H1 (cell line): Measurements from ENCODE around the gene BLOC1S3. TPM values are rescaled to one million over a fixed set of nuclear protein-coding genes. Genes with fewer than 3 reads are reported as not detected.

Experiments used
- CTCF ChIA-PET: fragments of 300-600 bp; sonication (Branson Sonifier 250); formaldehyde crosslinking; loops from one replicate; lab custom pipeline; 2021; ENCODE audit not compliant: partially characterized antibody; lab: Charles Lee
- POLR2A ChIA-PET: fragments of 300-600 bp; sonication (Branson Sonifier 250); formaldehyde crosslinking; loops from one replicate; lab custom pipeline; 2021; ENCODE audit warnings: inconsistent platforms; ENCODE audit not compliant: partially characterized antibody; lab: Charles Lee
- DNase-seq, 2 experiments: peaks; one replicate each; pipeline versions ENCODE4 v3.0.0 to v3.0.0-alpha.2; 2010 to 2022; ENCODE audit warnings: low spot score in 2 of 2, low read depth in 1 of 2, mixed read lengths in 1 of 2
- FAIRE-seq: peaks from 2 replicates; lab custom pipeline; 2011; peaks lifted over from hg19 to GRCh38; lab: Jason Lieb, UNC
- H2AFZ ChIP-seq: 2 replicates; pipeline ENCODE4 v1.8.1; 2012; ENCODE audit warnings: low read length, inconsistent platforms
- H2AK5ac ChIP-seq: 2 replicates; pipeline ENCODE4 v1.6.1; 2013; ENCODE audit warnings: low read depth, low read length
- H2BK120ac ChIP-seq: replicated peaks from 2 replicates; pipeline ENCODE3; 2013; ENCODE audit warnings: low read depth, low read length, inconsistent platforms
- H2BK12ac ChIP-seq: 2 replicates; pipeline ENCODE4 v1.6.1; 2013; ENCODE audit warnings: low read depth, low read length
- H2BK15ac ChIP-seq: 2 replicates; pipeline ENCODE4 v1.6.1; 2013; ENCODE audit warnings: low read length
- H2BK20ac ChIP-seq: 2 replicates; pipeline ENCODE4 v1.6.1; 2013; ENCODE audit warnings: low read length
- H2BK5ac ChIP-seq: 2 replicates; pipeline ENCODE4 v1.6.1; 2013; ENCODE audit warnings: low read depth, low read length
- H3K14ac ChIP-seq: 2 replicates; pipeline ENCODE4 v1.6.1; 2013; ENCODE audit warnings: inconsistent platforms; ENCODE audit not compliant: insufficient read length
- H3K18ac ChIP-seq: 2 replicates; pipeline ENCODE4 v1.6.1; 2013; ENCODE audit warnings: low read length; ENCODE audit errors: extremely low read depth
- H3K23ac ChIP-seq: 2 replicates; pipeline ENCODE4 v1.6.1; 2013; ENCODE audit warnings: inconsistent platforms; ENCODE audit not compliant: insufficient read length
- H3K23me2 ChIP-seq: 2 replicates; pipeline ENCODE4 v1.6.1; 2013; ENCODE audit warnings: low read depth, low read length
- H3K27ac ChIP-seq: 2 replicates; pipeline ENCODE4 v1.6.1; 2011; ENCODE audit warnings: low read depth, low read length, inconsistent platforms
- H3K27me3 ChIP-seq, 4 experiments: replicated peaks in 1 of 4; 1 replicate in 1 of 4; 2 replicates in 3 of 4; pipeline versions ENCODE4 v1.6.1 to v1.8.1; 2011 to 2013; ENCODE audit warnings: low read length in 3 of 4, mild to moderate bottlenecking in 3 of 4, inconsistent platforms in 2 of 4, mixed read lengths in 2 of 4, moderate library complexity in 1 of 4; ENCODE audit not compliant: control insufficient read depth in 3 of 4, insufficient read depth in 3 of 4; ENCODE audit errors: extremely low read depth in 1 of 4
- H3K36me3 ChIP-seq, 4 experiments: 2 replicates each; pipeline versions ENCODE4 v1.6.1 to v1.8.1; 2011 to 2013; ENCODE audit warnings: mild to moderate bottlenecking in 4 of 4, low read length in 3 of 4, moderate library complexity in 2 of 4, control low read depth in 1 of 4, inconsistent platforms in 1 of 4; ENCODE audit not compliant: insufficient read depth in 4 of 4, control insufficient read depth in 2 of 4
- H3K4ac ChIP-seq: replicated peaks from 2 replicates; pipeline ENCODE3; 2013; ENCODE audit warnings: low read length, low read depth, mixed read lengths, inconsistent platforms; ENCODE audit not compliant: insufficient read length
- H3K4me1 ChIP-seq, 4 experiments: replicated peaks in 1 of 4; 1 replicate in 1 of 4; 2 replicates in 3 of 4; pipeline versions ENCODE4 v1.6.1 to v1.8.1; 2011 to 2013; ENCODE audit warnings: low read length in 3 of 4, inconsistent platforms in 2 of 4, mixed read lengths in 1 of 4; ENCODE audit not compliant: insufficient read depth in 4 of 4, control insufficient read depth in 3 of 4
- H3K4me2 ChIP-seq, 2 experiments: 2 replicates each; pipeline versions ENCODE4 v1.6.1 to v1.8.1; 2011 to 2013; ENCODE audit warnings: low read depth in 2 of 2, low read length in 2 of 2, control low read depth in 1 of 2, inconsistent platforms in 1 of 2, mild to moderate bottlenecking in 1 of 2; ENCODE audit not compliant: insufficient read depth in 1 of 2
- H3K4me3 ChIP-seq, 4 experiments: fragments of 200-600, 300-600 bp in 1 of 4; sonication (generic), shearing (Covaris generic), sonication (Bioruptor Twin) in 1 of 4; 2 replicates each; pipeline versions ENCODE4 v1.5.1 to v1.8.1; 2011 to 2016; ENCODE audit warnings: low read length in 4 of 4, low read depth in 3 of 4, control low read depth in 2 of 4, inconsistent platforms in 2 of 4, mild to moderate bottlenecking in 2 of 4, mixed read lengths in 1 of 4, moderate library complexity in 1 of 4; ENCODE audit not compliant: insufficient read depth in 2 of 4; ENCODE audit errors: extremely low read depth in 1 of 4
- H3K56ac ChIP-seq: replicated peaks from 2 replicates; pipeline ENCODE3; 2013; ENCODE audit warnings: low read depth, mild to moderate bottlenecking, mixed read lengths, low read length, inconsistent platforms; ENCODE audit not compliant: insufficient read length
- H3K79me1 ChIP-seq: 2 replicates; pipeline ENCODE4 v1.6.1; 2013; ENCODE audit warnings: low read depth, low read length, control low read depth
- H3K79me2 ChIP-seq, 2 experiments: 2 replicates each; pipeline versions ENCODE4 v1.6.1 to v1.8.1; 2012 to 2013; ENCODE audit warnings: low read length in 2 of 2, mild to moderate bottlenecking in 2 of 2, inconsistent platforms in 1 of 2; ENCODE audit not compliant: insufficient read depth in 2 of 2, control insufficient read depth in 1 of 2
- H3K9ac ChIP-seq, 4 experiments: replicated peaks in 1 of 4; 1 replicate in 1 of 4; 2 replicates in 3 of 4; pipeline versions ENCODE4 v1.6.1 to v1.8.1; 2011 to 2013; ENCODE audit warnings: low read depth in 3 of 4, low read length in 3 of 4, control low read depth in 2 of 4, mild to moderate bottlenecking in 2 of 4, moderate library complexity in 2 of 4, inconsistent platforms in 1 of 4; ENCODE audit errors: extremely low read depth in 1 of 4
- H3K9me3 ChIP-seq, 2 experiments: 2 replicates each; pipeline versions ENCODE4 v1.6.1 to v1.8.1; 2012 to 2013; ENCODE audit warnings: mild to moderate bottlenecking in 2 of 2, moderate library complexity in 2 of 2, control low read depth in 1 of 2, inconsistent platforms in 1 of 2, low read depth in 1 of 2, low read length in 1 of 2, mixed read lengths in 1 of 2; ENCODE audit not compliant: insufficient read depth in 2 of 2
- H4K20me1 ChIP-seq, 2 experiments: replicated peaks in 1 of 2; 2 replicates each; pipeline versions ENCODE3 to v1.8.1; 2011 to 2013; ENCODE audit warnings: inconsistent platforms in 2 of 2, low read length in 2 of 2, mild to moderate bottlenecking in 1 of 2; ENCODE audit not compliant: insufficient read depth in 2 of 2, control insufficient read depth in 1 of 2
- H4K5ac ChIP-seq: 2 replicates; pipeline ENCODE4 v1.6.1; 2013; ENCODE audit warnings: low read length, low read depth, mixed read lengths, inconsistent platforms; ENCODE audit not compliant: insufficient read length
- H4K8ac ChIP-seq: 2 replicates; pipeline ENCODE4 v1.8.0; 2013; ENCODE audit warnings: mild to moderate bottlenecking, moderate library complexity, low read length, inconsistent platforms; ENCODE audit not compliant: insufficient read depth; ENCODE audit errors: extremely low read depth
- H4K91ac ChIP-seq: replicated peaks from 2 replicates; pipeline ENCODE3; 2013; ENCODE audit warnings: low read length, mixed read lengths, inconsistent platforms; ENCODE audit not compliant: insufficient read length
- ASH2L ChIP-seq: fragments of 200-600, 300-600 bp; sonication (generic); IDR thresholded peaks from one replicate; pipeline ENCODE4 v1.7.1; 2017; ENCODE audit warnings: low read length
- BRCA1 ChIP-seq: IDR thresholded peaks from 2 replicates; pipeline ENCODE4 v1.6.1; 2012; ENCODE audit warnings: low read depth, low read length, improper control_type of control experiment
- CEBPB ChIP-seq: IDR thresholded peaks from 2 replicates; pipeline ENCODE4 v1.6.1; 2012; ENCODE audit warnings: low read depth, low read length
- HDAC2 ChIP-seq, 2 experiments: fragments of 300-600 bp in 1 of 2; sonication (generic) in 1 of 2; IDR thresholded peaks; 2 replicates each; pipeline ENCODE4 v1.6.1; 2011 to 2012; ENCODE audit warnings: low read depth in 2 of 2, low read length in 2 of 2, mild to moderate bottlenecking in 2 of 2, moderate library complexity in 2 of 2, borderline replicate concordance in 1 of 2, inconsistent platforms in 1 of 2
- KDM5A ChIP-seq: fragments of 200-600 bp; IDR thresholded peaks from 2 replicates; pipeline ENCODE4 v1.7.1; 2012; ENCODE audit warnings: mild to moderate bottlenecking, low read length, inconsistent platforms, mixed read lengths
- NRF1 ChIP-seq: IDR thresholded peaks from 2 replicates; pipeline ENCODE4 v1.6.1; 2011; ENCODE audit warnings: mild to moderate bottlenecking, low read depth, low read length, improper control_type of control experiment
- PHF8 ChIP-seq: fragments of 200-600 bp; sonication (generic); conservative IDR thresholded peaks from 2 replicates; pipeline ENCODE4 v1.7.1; 2012; ENCODE audit warnings: low read depth, mild to moderate bottlenecking, inconsistent platforms, low read length, moderate library complexity
- RBBP5 ChIP-seq: IDR thresholded peaks from 2 replicates; pipeline ENCODE4 v1.7.1; 2012; ENCODE audit warnings: low read depth, mild to moderate bottlenecking, inconsistent platforms, low read length, moderate library complexity, borderline replicate concordance
- SIRT6 ChIP-seq: IDR thresholded peaks from one replicate; pipeline ENCODE4 v1.7.1; 2012; ENCODE audit warnings: low read length, inconsistent platforms
- TAF7 ChIP-seq: optimal IDR thresholded peaks from 2 replicates; pipeline ENCODE3; 2011; ENCODE audit warnings: low read depth, mild to moderate bottlenecking, inconsistent platforms, low read length, moderate library complexity, borderline replicate concordance
- TBP ChIP-seq: IDR thresholded peaks from 2 replicates; pipeline ENCODE4 v1.6.1; 2011; ENCODE audit warnings: low read depth, low read length, improper control_type of control experiment
- TEAD4 ChIP-seq: IDR thresholded peaks from 2 replicates; pipeline ENCODE4 v1.6.1; 2012; ENCODE audit warnings: low read depth, low read length, inconsistent platforms, mixed read lengths
- YY1 ChIP-seq: IDR thresholded peaks from 2 replicates; pipeline ENCODE4 v1.6.1; 2011; ENCODE audit warnings: low read depth, mild to moderate bottlenecking, low read length
- WGBS, 2 experiments: shearing (Covaris generic) in 1 of 2; methylation state at CpG; one replicate each; pipeline versions ENCODE4 v1.1.6 to v1.1.7; 2013 to 2015; ENCODE audit warnings: low lambda C conversion rate in 2 of 2, mixed read lengths in 2 of 2, inconsistent platforms in 1 of 2, low coverage in 1 of 2, missing lambda C conversion rate in 1 of 2; ENCODE audit not compliant: insufficient replicate concordance in 2 of 2, insufficient coverage in 1 of 2, insufficient read length in 1 of 2; ENCODE audit errors: extremely low coverage in 1 of 2, missing lambda C conversion rate in 1 of 2; 5-methylcytosine and 5-hydroxymethylcytosine counted together
- polyA plus RNA-seq, 7 experiments: library from polyadenylated mRNA; depleted of rRNA in 3 of 7; stranded (reverse) in 5 of 7; unstranded in 2 of 7; fragments of >200 nt in 5 of 7; fragments of 200-250 nt in 2 of 7; gene quantifications; 1 replicate in 5 of 7; 2 replicates in 1 of 7; 4 replicates in 1 of 7; pipeline versions ENCODE4 v1.2.1 to v1.2.3, GENCODE V29; 2011 to 2013; ENCODE audit warnings: missing spikeins in 2 of 7, mixed read lengths in 2 of 7
- total RNA-seq: library from RNA; stranded (reverse); fragmentation: NEBNext Ultra II Directional; extraction: Animal tissue kit (Norgen Biotek cat#: 25700); gene quantifications from 2 replicates; pipeline ENCODE4 v1.2.1, GENCODE V29; 2021

Gene BLOC1S3
- total and polyA plus RNA-seq, 2 of the 8 experiments (the other 6 are each of a cell fraction or from before 2014, with no cell fraction given), result 6.0 to 6.1 TPM

- ChIA-PET CTCF (interaction anchor here (0.7 to 4.0 kb wide), 8 partner anchors 11 to 173 kb away, joined by 3 to 32 read pairs (median 4); no protein-coding TSS in a partner anchor), POLR2A (interaction anchor here (0.6 to 3.1 kb wide), 4 partner anchors 10 to 30 kb away, joined by 3 to 20 read pairs (median 8); no protein-coding TSS in a partner anchor)
- H3K36me3 ChIP-seq, result no peaks in the 10 kb centered on the region
- no peak overlapping the region for H4K91ac ChIP-seq
- no peak overlapping the region for H2AK5ac ChIP-seq
- no peak overlapping the region for H2BK20ac ChIP-seq
- H3K23me2 ChIP-seq, result no peaks in the 10 kb centered on the region
- H3K23ac ChIP-seq, result no peak overlapping the region
- DNase-seq, result no peak
- H2BK5ac ChIP-seq, result no peak overlapping the region
- peaks cover 0 to 14% (median 7%) of the 10 kb centered on the region in 4 experiments; a peak in 5 of 7 replicates for H3K4me1 ChIP-seq
- H3K18ac ChIP-seq, result no peak overlapping the region
- H3K14ac ChIP-seq, result no peak overlapping the region
- H2BK120ac ChIP-seq, result no peak overlapping the region
- no peak overlapping the region for H3K4me2 ChIP-seq
- H3K27ac ChIP-seq, result no peak overlapping the region
- no peaks in the 10 kb centered on the region for H3K9me3 ChIP-seq
- H3K79me1 ChIP-seq, result no peaks in the 10 kb centered on the region
- WGBS, 2 experiments, result 79% methylated on average over 10 of the region's 12 CpGs; no CpG with 5 or more reads in 1 of the 2 experiments
- H2BK12ac ChIP-seq, result no peak overlapping the region
- no peaks in the 10 kb centered on the region for H3K79me2 ChIP-seq
- H3K4me3 ChIP-seq, result no peak overlapping the region
- H3K56ac ChIP-seq, result no peak overlapping the region
- no peak overlapping the region for H4K5ac ChIP-seq
- peaks cover under 1 to 16% (median 11%) of the 10 kb centered on the region in 4 experiments for H3K27me3 ChIP-seq
- no peak overlapping the region for H3K9ac ChIP-seq
- peaks cover 0 to 3% of the 10 kb centered on the region in 2 experiments for H4K20me1 ChIP-seq
- no peak overlapping the region for H2AFZ ChIP-seq
- H2BK15ac ChIP-seq, result no peak overlapping the region
- no peak for FAIRE-seq
- no peak overlapping the region for H3K4ac ChIP-seq
- H4K8ac ChIP-seq, result no peak overlapping the region
- TF ChIP-seq TAF7, result no peak
- no peak for TF ChIP-seq CEBPB
- TF ChIP-seq HDAC2 (IDR thresholded peaks at IDR 0.05; ENCODE audit: borderline replicate concordance in 1 of 2, low read depth in 2 of 2, low read length in 2 of 2), result no peak
- no peak for TF ChIP-seq KDM5A
- TF ChIP-seq BRCA1, result no peak
- no peak for TF ChIP-seq TBP
- TF ChIP-seq RBBP5, result no peak
- TF ChIP-seq NRF1, result no peak
- TF ChIP-seq ASH2L, result no peak
- no peak for TF ChIP-seq PHF8
- TF ChIP-seq SIRT6, result no peak
- TF ChIP-seq TEAD4, result no peak
- no peak for TF ChIP-seq YY1
Measured at GRCh38 chr19:45159210-45159970, 19.2 kb upstream of the BLOC1S3 start.
